DOHH2 (cell line): ENCODE results near the gene TICAM2.

Experiments
- CTCF ChIP-seq: fragments of 200-600 bp; sonication (generic); IDR thresholded peaks from one replicate; pipeline ENCODE4 v1.5.1; 2014; ENCODE audit warnings: antibody characterized with exemption, mild to moderate bottlenecking, low read depth, low read length; ENCODE audit not compliant: poor library complexity, severe bottlenecking
- EZH2phosphoT487 ChIP-seq: fragments of 200-600 bp; sonication (generic); IDR thresholded peaks from 2 replicates; pipeline ENCODE4 v1.6.1; 2017; ENCODE audit warnings: borderline replicate concordance, mild to moderate bottlenecking, antibody characterized with exemption, low read length, moderate library complexity, mixed read lengths

GRCh38 chr5:115600766-115601165 lies 1.5 kb downstream of the TICAM2 start:
- TF ChIP-seq CTCF (no peak), EZH2phosphoT487 (no peak)
